Activated CD4-positive, alpha-beta T cell treated with anti-CD3 and anti-CD28 coated beads, Interleukin-2, amount 10 ng/mL, durations not matched to agents 7 days and 5 days (primary cell): Measurements from ENCODE around the gene SLC17A7. TPM values are rescaled to one million over a fixed set of nuclear protein-coding genes. Genes with fewer than 3 reads are reported as not detected.
A peak's percentile ranks its signal among the peaks of the same experiment; 100 is the strongest.

Experiments
- CTCF ChIA-PET: fragments of 350-600 bp; sonication (Branson Sonifier 250); formaldehyde crosslinking; loops from one replicate; lab custom pipeline; 2021; ENCODE audit warnings: antibody characterized with exemption; lab: Charles Lee
- POLR2A ChIA-PET: fragments of 350-600 bp; sonication (Branson Sonifier 250); formaldehyde crosslinking; loops from one replicate; lab custom pipeline; 2021; ENCODE audit warnings: antibody characterized with exemption; lab: Charles Lee
- DNase-seq: peaks from one replicate; pipeline ENCODE4 v3.0.0-alpha.2; 2020
- H3K27ac Mint-ChIP-seq: one replicate; pipeline ENCODE4 v1.8.0; 2021; ENCODE audit warnings: mild to moderate bottlenecking, moderate library complexity, mixed read lengths
- H3K27me3 Mint-ChIP-seq: one replicate; pipeline ENCODE4 v1.8.0; 2021; ENCODE audit warnings: mixed read lengths
- H3K36me3 Mint-ChIP-seq: one replicate; pipeline ENCODE4 v1.8.0; 2021; ENCODE audit warnings: low read depth, mixed read lengths
- H3K4me1 Mint-ChIP-seq: one replicate; pipeline ENCODE4 v1.8.0; 2021; ENCODE audit warnings: mixed read lengths
- H3K4me3 Mint-ChIP-seq: one replicate; pipeline ENCODE4 v1.8.0; 2021; ENCODE audit warnings: mild to moderate bottlenecking, moderate library complexity, mixed read lengths
- H3K9me3 Mint-ChIP-seq: one replicate; pipeline ENCODE4 v1.8.0; 2021; ENCODE audit warnings: mixed read lengths
- total RNA-seq, 2 experiments: library from RNA; stranded (reverse); gene quantifications; one replicate each; pipeline ENCODE4 v1.2.3, GENCODE V29; 2021

The SLC17A7 gene
- total RNA-seq, result under 1 TPM; 0.15 to 0.25 TPM

DNA sequence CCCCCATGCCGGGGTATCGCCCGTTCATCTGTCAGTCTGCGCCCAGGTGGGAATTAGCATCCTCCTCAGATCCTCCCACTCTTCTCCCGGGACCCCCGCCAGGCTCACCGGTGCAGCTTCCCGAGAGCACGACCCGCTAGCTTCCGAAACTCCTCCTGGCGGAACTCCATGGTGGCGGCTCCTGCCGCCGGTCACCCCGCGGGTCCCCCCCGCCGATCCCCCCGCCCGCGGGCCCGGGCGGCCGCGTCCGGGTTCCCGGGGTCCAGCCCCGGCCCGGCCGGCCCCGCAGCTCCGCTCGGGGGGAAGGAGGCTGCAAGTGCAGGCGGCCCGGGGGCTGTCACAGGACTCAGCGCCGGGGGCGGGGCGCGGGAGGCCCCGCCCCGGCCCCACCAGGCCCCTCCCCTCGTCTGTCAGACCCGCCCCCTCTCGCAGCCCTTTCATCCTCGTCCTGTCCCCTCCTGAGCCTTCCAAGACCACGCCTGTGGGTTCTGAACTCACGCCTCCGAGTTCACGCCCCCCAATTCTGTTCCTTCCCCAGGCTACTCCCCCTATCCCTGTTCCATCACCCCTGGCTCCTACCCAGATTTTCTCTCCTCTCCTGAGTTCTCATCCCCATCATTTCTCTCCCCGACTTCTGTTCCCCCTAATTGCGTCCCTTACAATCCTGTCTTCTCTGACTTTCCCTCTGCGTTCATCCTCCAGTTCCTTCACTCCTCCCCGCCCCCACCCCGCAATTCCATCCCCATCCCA is at the start of gene SLC17A7:
TSS of gene SLC17A7 (minus strand) at position 318 of the 750 bp plus-strand sequence. CDS start at position 170, 148 bp downstream.
- ChIA-PET CTCF (interaction anchor here (1.1 to 1.9 kb wide), 4 partner anchors 14 to 157 kb away, joined by 4 to 7 read pairs (median 5); no protein-coding TSS in a partner anchor), POLR2A (no interaction called here)
- Mint-ChIP-seq H3K27ac (peak within 1 kb of the TSS; percentile 68), H3K9me3 (no peaks in the 10 kb centered on the region), H3K36me3 (peaks cover 13% of the 10 kb centered on the region), H3K4me1 (peaks cover 50% of the 10 kb centered on the region), H3K4me3 (peak within 1 kb of the TSS; percentile 79), H3K27me3 (peaks cover 60% of the 10 kb centered on the region)
- DNase-seq, result peak; percentile 49

DNA sequence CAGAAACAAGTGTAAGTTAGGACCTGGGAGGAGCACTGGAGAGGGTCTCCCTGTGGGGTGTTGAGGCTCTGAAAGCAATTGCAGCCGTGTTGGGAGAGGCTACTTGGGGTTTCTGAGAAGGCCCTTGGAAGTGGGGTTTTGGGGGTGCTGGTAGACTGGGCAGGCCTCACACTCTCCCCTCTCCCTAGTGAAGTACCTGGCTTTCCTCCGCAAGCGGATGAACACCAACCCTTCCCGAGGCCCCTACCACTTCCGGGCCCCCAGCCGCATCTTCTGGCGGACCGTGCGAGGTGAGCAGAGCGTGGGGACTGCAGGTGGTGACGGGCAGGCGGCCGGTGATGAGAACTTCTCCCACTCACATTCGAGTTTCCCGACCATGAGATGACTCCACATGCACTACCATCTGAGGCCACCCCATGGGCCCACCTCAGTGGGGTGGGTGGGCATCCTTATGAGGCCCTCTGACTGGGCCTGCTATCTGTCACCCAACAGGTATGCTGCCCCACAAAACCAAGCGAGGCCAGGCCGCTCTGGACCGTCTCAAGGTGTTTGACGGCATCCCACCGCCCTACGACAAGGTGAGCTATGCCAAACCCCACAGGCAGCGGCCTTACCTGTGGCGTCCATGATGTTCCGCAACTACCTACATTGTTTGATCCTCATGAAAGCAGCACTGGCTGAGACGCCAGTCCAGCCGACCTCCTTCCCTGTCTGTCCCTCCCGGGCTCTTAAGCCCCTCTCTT is 49.1 kb upstream of the SLC17A7 start:
- no peak for DNase-seq
- ChIA-PET CTCF (interaction anchor here (1.1 to 1.2 kb wide), 2 partner anchors 16 to 79 kb away, joined by 3 to 5 read pairs; no protein-coding TSS in a partner anchor), POLR2A (no interaction called here)
- H3K27me3 Mint-ChIP-seq, result no peaks in the 10 kb centered on the region
- no peaks in the 10 kb centered on the region for H3K9me3 Mint-ChIP-seq
- peak overlapping the region; percentile 91 for H3K27ac Mint-ChIP-seq
- peaks cover 72% of the 10 kb centered on the region for H3K36me3 Mint-ChIP-seq
- peaks cover 56% of the 10 kb centered on the region for H3K4me1 Mint-ChIP-seq
- peak overlapping the region; percentile 89 for H3K4me3 Mint-ChIP-seq

GRCh38 chr19:49489601-49490167 is 48.4 kb upstream of the SLC17A7 start:
- no peaks in the 10 kb centered on the region for H3K27me3 Mint-ChIP-seq
- CTCF ChIA-PET, result interaction anchor here (0.5 to 2.2 kb wide), 2 partner anchors 13 to 39 kb away, joined by 3 to 7 read pairs; no protein-coding TSS in a partner anchor
- no peaks in the 10 kb centered on the region for H3K9me3 Mint-ChIP-seq
- H3K4me1 Mint-ChIP-seq, result peaks cover 51% of the 10 kb centered on the region
- peak overlapping the region; percentile 91 for H3K27ac Mint-ChIP-seq
- peak overlapping the region; percentile 89 for H3K4me3 Mint-ChIP-seq
- POLR2A ChIA-PET, result no interaction called here
- DNase-seq, result no peak
- H3K36me3 Mint-ChIP-seq, result peaks cover 75% of the 10 kb centered on the region

DNA sequence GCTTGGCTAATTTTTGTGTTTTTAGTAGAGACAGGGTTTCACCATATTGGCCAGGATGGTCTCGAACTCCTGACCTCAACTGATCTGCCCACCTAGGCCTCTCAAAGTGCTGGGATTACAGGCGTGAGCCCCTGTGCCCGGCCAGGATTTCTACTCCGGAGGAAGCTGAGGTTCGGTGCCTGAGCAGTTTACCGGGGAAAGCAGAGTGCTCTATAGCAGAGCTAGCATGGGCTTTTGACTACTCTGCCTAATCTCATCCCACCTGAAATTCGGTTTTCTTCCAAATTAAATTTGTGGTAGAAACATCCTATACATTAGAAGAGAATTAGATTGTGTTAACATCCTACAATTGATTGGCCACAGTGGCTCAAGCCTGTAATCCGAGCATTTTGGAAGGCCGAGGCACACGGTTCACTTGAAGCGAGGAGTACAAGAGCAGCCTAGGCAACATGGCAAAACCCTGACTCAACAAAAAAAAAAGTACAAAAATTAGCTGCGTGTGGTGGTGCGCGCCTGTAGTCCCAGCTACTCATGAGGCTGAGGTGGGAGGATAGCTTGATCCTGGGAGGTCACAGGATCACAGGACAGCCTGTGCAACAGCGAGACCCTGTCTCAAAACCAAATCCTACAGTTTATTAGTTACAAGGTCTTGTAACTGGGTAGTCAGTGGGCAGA is 47.7 kb upstream of the SLC17A7 start:
- no peak for DNase-seq
- Mint-ChIP-seq H3K9me3 (no peaks in the 10 kb centered on the region), H3K27ac (peak overlapping the region; percentile 91), H3K36me3 (peaks cover 80% of the 10 kb centered on the region), H3K27me3 (no peaks in the 10 kb centered on the region), H3K4me3 (peak overlapping the region; percentile 89), H3K4me1 (peaks cover 52% of the 10 kb centered on the region)
- ChIA-PET CTCF (interaction anchor here (0.7 to 2.2 kb wide), 4 partner anchors 12 to 189 kb away, joined by 3 to 12 read pairs (median 6); partner anchors contain the start of gene FLT3LG), POLR2A (interaction anchor here (1.0 to 1.2 kb wide), 2 partner anchors 10 to 14 kb away, joined by 3 to 7 read pairs; no protein-coding TSS in a partner anchor)

- H3K27me3 Mint-ChIP-seq, result no peaks in the 10 kb centered on the region
- no peaks in the 10 kb centered on the region for H3K9me3 Mint-ChIP-seq
- peaks cover 51% of the 10 kb centered on the region for H3K4me1 Mint-ChIP-seq
- DNase-seq, result no peak
- peaks cover 80% of the 10 kb centered on the region for H3K36me3 Mint-ChIP-seq
- H3K4me3 Mint-ChIP-seq, result peak overlapping the region; percentile 89
- ChIA-PET CTCF (interaction anchor here (0.7 to 2.2 kb wide), 7 partner anchors 9 to 190 kb away, joined by 3 to 12 read pairs (median 3); partner anchors contain the start of gene FLT3LG), POLR2A (interaction anchor here (1.0 to 1.2 kb wide), 2 partner anchors 11 to 15 kb away, joined by 3 to 7 read pairs; no protein-coding TSS in a partner anchor)
- peak overlapping the region; percentile 91 for H3K27ac Mint-ChIP-seq
Observed at GRCh38 chr19:49488046-49488862, 46.9 kb upstream of the SLC17A7 start.

GRCh38 chr19:49487277-49488045 is 46.1 kb upstream of the SLC17A7 start, which contains the start of gene RPL13A:
RPL13A (plus strand) TSS chr19:49487608; CDS start chr19:49487630, 22 bp downstream.
- peak; percentile 100 for DNase-seq
- Mint-ChIP-seq H3K27me3 (no peaks in the 10 kb centered on the region), H3K36me3 (peaks cover 76% of the 10 kb centered on the region), H3K9me3 (no peaks in the 10 kb centered on the region), H3K27ac (peak within 1 kb of the TSS; percentile 91), H3K4me3 (peak within 1 kb of the TSS; percentile 89), H3K4me1 (peaks cover 45% of the 10 kb centered on the region)
- POLR2A ChIA-PET, result no interaction called here
- CTCF ChIA-PET, result interaction anchor here (0.7 to 2.2 kb wide), 6 partner anchors 8 to 191 kb away, joined by 3 to 12 read pairs (median 4); partner anchors contain the start of gene FLT3LG

DNA sequence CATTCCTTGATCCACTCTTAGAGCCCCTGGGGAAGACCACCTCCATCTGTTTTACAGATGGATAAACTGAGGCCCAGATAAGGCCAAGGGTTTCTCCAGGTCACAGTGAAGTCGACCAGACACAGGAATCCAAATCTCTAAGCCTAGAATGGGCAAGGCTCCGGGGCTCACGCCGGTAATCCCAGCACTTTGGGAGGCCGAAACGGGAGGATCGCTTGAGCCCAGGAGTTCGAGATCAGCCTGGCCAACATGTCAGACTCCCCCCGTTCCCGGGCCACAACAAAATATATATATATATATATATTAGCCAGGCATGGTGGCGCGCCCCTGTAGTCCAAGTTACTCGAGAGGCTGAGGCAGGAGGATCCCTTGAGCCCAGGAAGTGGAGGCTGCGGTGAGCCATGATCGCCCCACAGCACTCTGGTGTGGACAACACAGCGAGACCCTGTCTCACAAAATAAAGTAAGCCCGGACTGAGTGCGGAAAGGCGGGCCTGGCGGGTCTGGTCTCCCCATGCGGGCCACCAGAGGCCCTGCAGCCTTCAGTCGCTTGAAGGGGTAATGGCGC is 45.5 kb upstream of the SLC17A7 start:
- H3K36me3 Mint-ChIP-seq, result peaks cover 76% of the 10 kb centered on the region
- peak overlapping the region; percentile 89 for H3K4me3 Mint-ChIP-seq
- H3K9me3 Mint-ChIP-seq, result no peaks in the 10 kb centered on the region
- peak overlapping the region; percentile 91 for H3K27ac Mint-ChIP-seq
- no peaks in the 10 kb centered on the region for H3K27me3 Mint-ChIP-seq
- DNase-seq, result no peak
- peaks cover 44% of the 10 kb centered on the region for H3K4me1 Mint-ChIP-seq
- POLR2A ChIA-PET, result interaction anchor here (0.7 kb wide), 1 partner anchor 35 kb away, joined by 3 read pairs; the partner anchor contains the start of gene PIH1D1
- CTCF ChIA-PET, result interaction anchor here (1.4 kb wide), 1 partner anchor 83 kb away, joined by 3 read pairs; no protein-coding TSS in a partner anchor

- H3K4me1 Mint-ChIP-seq, result peaks cover 45% of the 10 kb centered on the region
- DNase-seq, result no peak
- no peak overlapping the region for H3K4me3 Mint-ChIP-seq
- peaks cover 78% of the 10 kb centered on the region for H3K36me3 Mint-ChIP-seq
- H3K27me3 Mint-ChIP-seq, result no peaks in the 10 kb centered on the region
- ChIA-PET POLR2A (interaction anchor here (0.7 kb wide), 1 partner anchor 35 kb away, joined by 3 read pairs; the partner anchor contains the start of gene PIH1D1), CTCF (no interaction called here)
- H3K27ac Mint-ChIP-seq, result peak overlapping the region; percentile 70
- no peaks in the 10 kb centered on the region for H3K9me3 Mint-ChIP-seq
Observed at GRCh38 chr19:49486232-49486631, 44.9 kb upstream of the SLC17A7 start.

GRCh38 chr19:49481020-49481683 is 39.8 kb upstream of the SLC17A7 start:
- Mint-ChIP-seq H3K27me3 (no peaks in the 10 kb centered on the region), H3K4me3 (no peak overlapping the region), H3K36me3 (peaks cover 55% of the 10 kb centered on the region), H3K9me3 (no peaks in the 10 kb centered on the region), H3K4me1 (peaks cover 43% of the 10 kb centered on the region), H3K27ac (peak overlapping the region; percentile 57)
- DNase-seq, result no peak
- ChIA-PET POLR2A (no interaction called here), CTCF (interaction anchor here (0.6 to 1.4 kb wide), 4 partner anchors 9 to 272 kb away, joined by 3 to 6 read pairs (median 4); no protein-coding TSS in a partner anchor)
